GM21423 (cell line): ENCODE measurements around the gene IL18RAP.
A peak's percentile ranks its signal among the peaks of the same experiment; 100 is the strongest.

Experiments
- ATAC-seq: cut with Tn5 transposase; IDR thresholded peaks from one replicate; pipeline ENCODE4 v1.9.1; 2021; ENCODE audit warnings: mild to moderate bottlenecking, moderate library complexity; ENCODE audit not compliant: unreplicated experiment

IL18RAP gene

GRCh38 chr2:102421890-102422759 lies 835 bp upstream of the IL18RAP start:
- ATAC-seq, result no peak

DNA sequence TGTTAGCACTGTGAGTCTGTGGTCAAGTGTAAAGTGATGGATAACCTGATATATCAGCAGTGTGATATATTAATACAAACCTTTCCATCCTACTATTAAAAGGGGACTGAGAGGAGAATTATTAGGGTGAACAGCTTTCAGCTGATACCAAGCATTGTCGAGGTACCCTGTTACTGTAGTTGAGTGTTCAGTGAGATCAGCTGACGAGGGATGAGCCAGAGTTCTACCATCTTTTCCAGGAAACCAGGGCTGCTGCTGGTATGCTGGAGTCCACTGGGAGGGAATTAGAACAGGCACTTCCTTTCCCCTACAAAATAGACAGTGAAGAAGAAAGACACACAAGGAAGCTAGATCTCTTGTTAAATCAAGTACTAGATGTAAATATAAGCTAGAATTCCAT lies 408 bp downstream of the IL18RAP start:
- ATAC-seq, result no peak

DNA sequence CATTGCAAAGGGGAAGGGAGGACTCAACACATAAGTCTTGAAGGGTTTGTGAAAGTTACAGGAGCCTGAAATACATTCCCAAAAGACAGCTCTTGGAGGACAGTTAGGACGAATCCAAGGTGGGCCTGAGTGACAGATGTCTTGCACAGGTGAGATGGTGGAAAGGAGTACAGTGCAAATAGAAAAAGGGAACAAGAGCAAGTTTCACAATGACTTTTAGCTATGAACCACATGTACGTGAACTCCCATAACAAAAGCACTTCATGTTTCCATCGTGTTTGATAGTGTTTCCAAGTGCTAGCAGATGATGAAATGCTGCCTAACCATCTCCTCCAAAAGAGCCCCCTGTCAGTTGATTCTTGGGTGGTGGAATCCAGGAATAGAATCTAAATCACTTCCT lies 1.8 kb downstream of the IL18RAP start:
- ATAC-seq, result peak; percentile 89

GRCh38 chr2:102425441-102426132 lies 2.6 kb downstream of the IL18RAP start:
- no peak for ATAC-seq

DNA sequence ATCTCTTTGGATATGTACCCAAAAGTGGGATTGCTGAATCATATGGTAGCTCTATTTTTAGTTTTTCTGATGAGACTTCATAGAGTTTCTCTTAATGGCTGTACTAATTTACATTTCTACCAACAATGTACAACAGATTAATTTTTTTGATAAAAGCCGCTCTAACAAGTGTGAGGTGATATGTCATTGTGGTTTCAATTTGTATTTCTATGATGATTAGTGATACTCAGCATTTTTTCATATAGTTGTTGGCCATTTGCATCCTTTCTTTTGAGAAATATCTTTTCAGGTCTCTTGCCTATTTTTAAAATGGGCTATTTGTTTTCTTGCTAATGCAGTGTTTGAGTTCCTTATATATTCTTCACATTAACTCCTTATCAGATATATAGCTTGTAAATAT lies 4.3 kb downstream of the IL18RAP start:
- ATAC-seq, result no peak

GRCh38 chr2:102428573-102428972 lies 5.6 kb downstream of the IL18RAP start:
- ATAC-seq, result no peak

- no peak for ATAC-seq
These were observed 9.4 kb downstream of the IL18RAP start for GRCh38 chr2:102432386-102432785.

DNA sequence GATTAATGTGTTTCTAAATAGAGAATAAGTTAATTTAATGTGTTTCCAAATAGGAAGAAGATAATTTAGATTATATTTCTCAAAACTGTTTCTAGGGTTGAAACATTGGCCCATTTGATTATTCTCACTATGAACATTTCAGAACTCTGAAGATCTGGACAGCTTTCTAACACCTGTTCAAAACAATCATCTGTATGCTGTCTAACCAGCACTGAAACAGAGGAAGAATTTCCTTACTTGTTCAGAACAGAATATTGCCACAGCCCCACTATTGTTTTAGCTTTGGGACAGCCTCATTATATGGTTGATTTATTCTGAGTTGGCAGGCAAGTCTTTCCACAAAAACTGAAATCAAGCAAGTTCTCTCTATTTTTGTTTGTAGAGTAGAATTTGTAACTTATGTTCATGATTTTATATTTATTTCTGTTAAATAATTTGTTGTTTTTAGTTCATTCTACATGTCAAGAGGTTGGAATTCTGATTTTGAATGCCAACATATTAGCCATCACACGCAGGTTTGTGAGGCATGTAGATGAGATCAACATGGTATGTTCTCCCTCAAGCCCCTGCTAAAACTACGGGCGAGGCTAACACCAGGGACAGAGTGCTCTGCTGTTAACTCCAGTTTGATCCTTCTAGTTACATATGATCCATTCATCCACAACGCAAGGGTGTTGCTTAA lies 11.2 kb downstream of the IL18RAP start:
- no peak for ATAC-seq

DNA sequence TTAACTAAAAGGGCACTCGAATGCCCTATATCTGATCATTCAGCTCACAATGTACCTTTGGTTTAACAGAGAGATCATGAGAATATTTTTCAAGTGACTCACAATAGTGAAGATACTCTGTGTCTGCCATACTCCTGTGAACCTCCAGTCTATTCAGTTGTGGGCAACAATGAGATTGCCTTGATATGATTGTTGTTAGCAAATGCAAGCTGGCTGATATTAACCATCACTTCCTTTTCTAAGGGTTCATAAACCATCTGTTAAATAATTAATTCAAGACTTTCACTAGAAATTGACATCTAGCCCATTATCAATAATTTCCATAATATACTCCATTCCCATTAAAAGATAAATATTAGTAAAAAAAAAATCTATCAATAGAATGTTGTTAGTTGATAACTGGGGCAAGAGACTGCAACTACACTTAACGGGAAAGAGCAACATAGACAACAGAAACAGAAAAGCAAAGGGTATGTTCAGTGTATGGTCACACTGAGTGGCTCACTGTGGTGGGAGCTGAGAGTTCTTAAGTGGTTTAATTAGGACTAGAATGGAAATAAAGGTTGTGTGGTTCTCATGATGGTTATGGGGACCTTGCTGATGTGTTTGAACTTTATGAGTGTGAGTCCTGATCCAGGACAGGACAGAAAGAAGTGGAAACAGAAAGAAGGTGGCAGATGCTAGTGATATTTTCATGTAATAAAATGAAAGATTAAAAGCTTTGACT lies 11.9 kb downstream of the IL18RAP start:
- ATAC-seq, result peak; percentile 71

GRCh38 chr2:102435741-102436140 lies 12.8 kb downstream of the IL18RAP start:
- ATAC-seq, result no peak

- no peak for ATAC-seq
These were observed 13.4 kb downstream of the IL18RAP start for GRCh38 chr2:102436323-102436722.

GRCh38 chr2:102437122-102437521 lies 14.2 kb downstream of the IL18RAP start:
- no peak for ATAC-seq

DNA sequence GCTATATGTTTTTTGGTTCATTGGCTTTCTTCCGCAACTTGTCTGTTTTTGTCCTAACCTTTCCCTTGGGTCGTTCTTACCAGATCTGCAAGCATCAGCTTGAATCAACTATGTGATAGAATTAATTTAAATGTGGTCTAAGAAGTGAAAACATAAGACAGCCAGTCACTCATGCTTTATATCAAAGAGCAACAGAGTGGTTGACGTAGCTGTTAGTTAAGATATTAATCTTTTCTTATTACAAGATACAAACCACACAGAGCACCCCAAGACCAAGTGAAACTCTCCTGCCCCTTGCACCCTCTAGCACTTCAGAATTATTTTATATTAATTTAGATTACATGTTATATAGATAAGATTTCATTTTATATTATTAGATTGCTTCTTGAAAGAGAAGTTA lies 15.2 kb downstream of the IL18RAP start:
- no peak for ATAC-seq

- no peak for ATAC-seq
These were observed 15.6 kb downstream of the IL18RAP start for GRCh38 chr2:102438578-102438977.

DNA sequence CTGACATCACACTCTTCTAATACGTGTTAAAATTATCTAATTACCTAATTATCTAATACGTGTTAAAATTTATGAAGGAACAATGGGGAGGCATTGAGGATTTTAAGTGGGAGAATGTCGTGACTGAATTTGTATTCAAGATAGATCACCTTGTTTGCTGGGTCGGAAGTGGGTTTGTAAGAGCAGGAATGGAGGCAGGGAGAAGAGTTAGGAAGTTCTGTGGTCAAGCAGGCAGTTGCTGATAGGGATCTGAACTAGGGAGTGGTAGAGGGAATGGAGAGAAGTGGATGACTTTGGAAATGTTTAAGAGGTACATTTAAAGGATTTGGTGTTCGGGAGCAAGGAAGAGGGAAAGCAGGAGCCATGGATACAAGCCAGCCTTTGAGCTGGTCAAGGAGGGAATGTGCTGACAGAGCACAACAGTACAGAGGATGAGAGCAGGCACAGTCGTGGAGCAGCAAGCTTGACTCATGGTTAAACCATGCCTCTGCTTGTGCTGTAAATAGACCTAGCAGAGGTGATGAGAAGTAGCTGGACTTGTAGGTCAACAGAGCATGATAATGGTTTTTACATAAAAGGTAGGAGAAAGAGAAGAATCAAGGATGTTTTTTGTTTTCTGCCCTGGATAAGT lies 16.2 kb downstream of the IL18RAP start:
- ATAC-seq, result no peak

DNA sequence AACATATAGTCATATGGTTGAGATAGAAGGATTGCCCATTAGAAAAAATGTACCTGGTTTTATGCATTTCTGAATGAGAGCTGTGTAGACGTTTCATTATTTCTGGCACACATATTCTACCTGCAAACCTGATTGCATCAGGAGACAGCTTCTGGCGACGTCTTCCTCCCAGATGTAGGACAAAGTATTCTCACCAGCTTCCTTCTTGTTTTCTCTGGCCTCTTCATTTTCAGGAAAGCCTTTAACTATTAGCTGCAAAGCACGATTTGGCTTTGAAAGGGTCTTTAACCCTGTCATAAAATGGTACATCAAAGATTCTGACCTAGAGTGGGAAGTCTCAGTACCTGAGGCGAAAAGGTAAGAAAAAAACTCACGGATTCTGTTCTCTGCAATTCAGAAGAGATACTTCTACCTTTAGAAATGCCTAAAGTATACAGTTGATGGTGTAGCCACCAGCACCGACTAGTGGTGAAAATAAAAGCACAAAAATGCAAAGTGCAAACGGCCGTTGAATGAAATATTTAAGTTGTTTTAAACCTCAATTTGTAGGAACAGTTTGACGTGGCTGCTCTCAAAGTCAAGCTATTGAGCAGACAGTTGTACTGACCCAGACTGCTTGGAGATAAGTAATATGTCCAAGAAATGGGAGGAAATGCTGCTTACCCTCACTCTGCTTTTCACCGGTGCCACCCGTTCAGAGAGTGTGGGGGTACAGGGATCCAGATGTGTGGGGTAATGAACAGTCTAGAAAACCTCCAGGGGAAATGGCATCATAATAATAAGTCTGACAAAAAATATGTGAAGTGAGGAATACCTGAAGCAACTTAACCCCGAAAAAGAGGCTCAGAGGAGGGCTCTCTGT lies 20.2 kb downstream of the IL18RAP start:
- peak; percentile 78 for ATAC-seq

GRCh38 chr2:102444233-102444632 lies 21.3 kb downstream of the IL18RAP start:
- no peak for ATAC-seq

GRCh38 chr2:102446936-102447335 lies 24.0 kb downstream of the IL18RAP start:
- ATAC-seq, result no peak

- no peak for ATAC-seq
These were observed 26.5 kb downstream of the IL18RAP start for GRCh38 chr2:102449370-102449974.
